Smooth muscle cell (in vitro differentiated cells): Measurements from ENCODE around the gene HECW1. TPM values are rescaled to one million over a fixed set of nuclear protein-coding genes. Genes with fewer than 3 reads are reported as not detected.

Experiments used
- DNase-seq: peaks from one replicate; lab custom pipeline; 2025; ENCODE audit not compliant: unreplicated experiment; lab: John Stamatoyannopoulos, UW
- H2AFZ ChIP-seq: fragments of 200-600 bp; sonication (generic); 2 replicates; pipeline ENCODE4 v1.6.0; 2016; ENCODE audit warnings: antibody characterized with exemption, low read depth, mild to moderate bottlenecking
- H3F3A ChIP-seq: fragments of 200-600 bp; sonication (generic); 2 replicates; pipeline ENCODE4 v1.6.0; 2017; ENCODE audit warnings: antibody characterized with exemption, low read depth
- H3K27ac ChIP-seq: fragments of 200-600 bp; sonication (generic); 2 replicates; pipeline ENCODE4 v1.5.1; 2016; ENCODE audit warnings: low read depth, mild to moderate bottlenecking
- H3K27me3 ChIP-seq: fragments of 200-600 bp; sonication (generic); 2 replicates; pipeline ENCODE4 v1.6.1; 2016; ENCODE audit warnings: low read depth, mild to moderate bottlenecking
- H3K36me3 ChIP-seq: fragments of 200-600 bp; sonication (generic); 2 replicates; pipeline ENCODE4 v1.5.1; 2016; ENCODE audit warnings: low read depth
- H3K4me1 ChIP-seq: fragments of 200-600 bp; sonication (generic); 2 replicates; pipeline ENCODE4 v1.5.1; 2016; ENCODE audit warnings: low read depth
- H3K4me2 ChIP-seq: fragments of 200-600 bp; sonication (generic); 2 replicates; pipeline ENCODE4 v1.6.0; 2016; ENCODE audit warnings: mild to moderate bottlenecking
- H3K4me3 ChIP-seq: fragments of 200-600 bp; sonication (generic); 2 replicates; pipeline ENCODE4 v1.5.1; 2016; ENCODE audit warnings: mild to moderate bottlenecking
- H3K79me2 ChIP-seq: fragments of 200-600 bp; sonication (generic); 2 replicates; pipeline ENCODE4 v1.6.0; 2016; ENCODE audit warnings: low read depth, mild to moderate bottlenecking
- H3K9ac ChIP-seq: fragments of 200-600 bp; sonication (generic); 2 replicates; pipeline ENCODE4 v1.6.0; 2016; ENCODE audit warnings: low read depth
- H3K9me3 ChIP-seq: fragments of 200-600 bp; sonication (generic); replicated peaks from 2 replicates; pipeline ENCODE4 v1.5.1; 2016; ENCODE audit warnings: low read depth
- H4K20me1 ChIP-seq: fragments of 200-600 bp; sonication (generic); 2 replicates; pipeline ENCODE4 v1.6.0; 2016; ENCODE audit warnings: low read depth
- WGBS: methylation state at CpG from one replicate; pipeline ENCODE4 v1.1.7; 2016; ENCODE audit warnings: low lambda C conversion rate; 5-methylcytosine and 5-hydroxymethylcytosine counted together
- polyA plus RNA-seq: library from polyadenylated mRNA; unstranded; fragments of >200 nt; fragmentation: Nextera tagmentation; extraction: Ambion mirVana; gene quantifications from 2 replicates; pipeline ENCODE4 v1.2.1, GENCODE V29; 2016
- total RNA-seq: library from RNA; depleted of rRNA; stranded (reverse); fragments of >200 nt; gene quantifications from 2 replicates; pipeline ENCODE4 v1.2.3, GENCODE V29; 2014
- TF ChIP-seq, protein P1 (sequence below): fragments of 200-600 bp; sonication (generic); IDR thresholded peaks from 2 replicates; pipeline ENCODE4 v1.5.1; 2017; ENCODE audit warnings: borderline replicate concordance, mild to moderate bottlenecking, antibody characterized with exemption; ENCODE audit not compliant: insufficient read depth, poor library complexity, severe bottlenecking

The HECW1 gene
- total and polyA plus RNA-seq, 2 experiments from 2014 or later, result 0.09 to 0.49 TPM

DNA sequence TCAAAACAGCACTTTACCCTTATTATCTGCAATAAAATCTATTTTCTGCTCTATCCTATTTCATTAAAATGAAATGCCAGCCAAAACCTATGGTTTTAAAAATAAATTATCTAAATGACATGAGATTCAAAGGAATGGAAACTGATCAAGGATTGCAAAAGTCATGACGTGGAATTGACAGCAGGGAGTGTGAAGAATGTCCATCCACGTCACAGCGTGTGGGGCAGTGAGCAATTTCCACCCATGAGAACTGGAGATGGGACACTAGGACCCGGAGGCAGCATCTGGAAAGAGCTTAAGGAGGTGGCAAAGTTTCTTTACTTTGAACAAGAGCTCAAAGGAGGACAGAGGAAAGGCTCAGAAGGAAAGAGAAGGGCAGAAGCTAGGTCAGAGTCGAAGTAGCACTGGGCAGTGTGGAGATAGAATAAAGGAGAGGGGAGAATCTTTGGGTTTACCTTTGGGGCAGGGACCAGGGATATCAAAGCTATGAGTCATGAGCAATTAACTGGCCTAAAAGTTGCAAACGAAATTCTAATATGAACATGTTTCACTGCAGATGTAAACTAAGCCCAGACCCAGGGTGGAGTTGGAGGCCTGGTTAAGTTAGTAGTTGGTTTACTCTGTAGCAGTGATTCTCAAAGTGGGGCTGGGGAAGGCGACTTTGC, 445.5 kb downstream of the HECW1 start:
- no peaks in the 10 kb centered on the region for H3F3A ChIP-seq
- no peak for DNase-seq
- 84% methylated on average over 7 of the region's 7 CpGs for WGBS
- H3K4me2 ChIP-seq, result no peak overlapping the region
- H3K4me3 ChIP-seq, result no peak overlapping the region
- no peak overlapping the region for H3K27ac ChIP-seq
- no peaks in the 10 kb centered on the region for H3K9me3 ChIP-seq
- H2AFZ ChIP-seq, result no peak overlapping the region
- H3K4me1 ChIP-seq, result no peaks in the 10 kb centered on the region
- H3K36me3 ChIP-seq, result no peaks in the 10 kb centered on the region
- H3K79me2 ChIP-seq, result no peaks in the 10 kb centered on the region
- TF ChIP-seq, protein P1, sequence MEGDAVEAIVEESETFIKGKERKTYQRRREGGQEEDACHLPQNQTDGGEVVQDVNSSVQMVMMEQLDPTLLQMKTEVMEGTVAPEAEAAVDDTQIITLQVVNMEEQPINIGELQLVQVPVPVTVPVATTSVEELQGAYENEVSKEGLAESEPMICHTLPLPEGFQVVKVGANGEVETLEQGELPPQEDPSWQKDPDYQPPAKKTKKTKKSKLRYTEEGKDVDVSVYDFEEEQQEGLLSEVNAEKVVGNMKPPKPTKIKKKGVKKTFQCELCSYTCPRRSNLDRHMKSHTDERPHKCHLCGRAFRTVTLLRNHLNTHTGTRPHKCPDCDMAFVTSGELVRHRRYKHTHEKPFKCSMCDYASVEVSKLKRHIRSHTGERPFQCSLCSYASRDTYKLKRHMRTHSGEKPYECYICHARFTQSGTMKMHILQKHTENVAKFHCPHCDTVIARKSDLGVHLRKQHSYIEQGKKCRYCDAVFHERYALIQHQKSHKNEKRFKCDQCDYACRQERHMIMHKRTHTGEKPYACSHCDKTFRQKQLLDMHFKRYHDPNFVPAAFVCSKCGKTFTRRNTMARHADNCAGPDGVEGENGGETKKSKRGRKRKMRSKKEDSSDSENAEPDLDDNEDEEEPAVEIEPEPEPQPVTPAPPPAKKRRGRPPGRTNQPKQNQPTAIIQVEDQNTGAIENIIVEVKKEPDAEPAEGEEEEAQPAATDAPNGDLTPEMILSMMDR, result no peak
- H3K9ac ChIP-seq, result no peak overlapping the region
- H3K27me3 ChIP-seq, result no peaks in the 10 kb centered on the region
- no peaks in the 10 kb centered on the region for H4K20me1 ChIP-seq

DNA sequence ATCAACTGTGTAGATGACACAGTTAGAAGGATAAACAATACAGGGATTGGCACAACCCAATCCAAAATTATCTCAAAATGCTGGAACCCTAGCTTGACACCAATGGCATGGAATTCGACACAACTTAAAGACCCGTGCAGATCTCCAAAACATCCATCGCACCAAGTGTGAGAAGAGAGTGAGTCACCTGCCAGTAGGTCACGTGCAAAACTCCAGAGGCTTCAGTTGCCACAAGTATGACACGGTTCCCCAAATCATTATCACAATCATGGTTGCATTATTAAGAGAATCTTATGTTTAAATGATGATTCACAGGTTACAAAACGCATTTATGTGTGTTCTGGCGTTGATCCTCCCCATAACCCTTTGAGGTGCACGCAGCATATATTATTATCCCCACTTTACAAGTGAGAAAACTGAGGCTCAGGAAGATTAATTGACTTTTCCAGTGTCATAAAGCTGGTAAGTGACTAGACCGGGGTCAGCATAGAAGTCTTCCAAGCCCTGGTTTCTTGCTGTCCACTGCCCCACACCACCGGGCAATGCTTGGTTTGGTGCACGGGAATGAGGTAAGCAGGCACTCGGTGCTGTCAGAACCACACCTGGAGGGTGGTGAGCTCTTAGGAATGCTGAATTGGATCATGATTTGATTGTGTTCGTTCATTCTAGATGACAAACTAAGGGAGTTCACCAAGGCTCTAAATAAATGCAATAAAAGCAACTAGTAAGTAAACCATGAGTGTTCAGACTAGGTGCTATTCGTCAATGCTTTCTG, 446.9 kb downstream of the HECW1 start:
- no peak for DNase-seq
- WGBS, result 91% methylated on average over 14 of the region's 14 CpGs
- no peaks in the 10 kb centered on the region for H3K9me3 ChIP-seq

DNA sequence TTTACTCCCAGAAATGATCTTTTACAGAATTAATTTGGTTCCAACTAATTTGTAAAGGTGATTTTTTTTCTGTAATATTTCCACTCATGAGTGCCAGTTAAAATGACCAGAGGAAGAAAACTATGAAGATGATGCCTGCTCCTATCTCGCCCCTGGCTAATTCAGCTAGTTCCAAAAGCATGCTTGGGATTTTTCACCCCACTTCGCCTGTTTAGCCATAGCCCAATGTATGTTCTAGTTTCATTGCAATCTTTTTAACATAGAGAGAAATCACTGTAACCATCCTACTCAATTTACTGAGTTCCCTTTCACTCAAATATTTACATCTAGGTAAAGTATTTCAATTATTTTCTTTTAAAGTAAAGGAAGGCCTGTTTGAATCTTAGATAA, 447.5 kb downstream of the HECW1 start:
- TF ChIP-seq, protein P1, result no peak
- H3K36me3 ChIP-seq, result no peaks in the 10 kb centered on the region
- H3K79me2 ChIP-seq, result no peaks in the 10 kb centered on the region
- DNase-seq, result no peak
- no peak overlapping the region for H3K4me3 ChIP-seq
- no peak overlapping the region for H3K9ac ChIP-seq
- H3K9me3 ChIP-seq, result no peaks in the 10 kb centered on the region
- H3K27me3 ChIP-seq, result no peaks in the 10 kb centered on the region
- no peak overlapping the region for H3K27ac ChIP-seq
- no peak overlapping the region for H3K4me2 ChIP-seq
- no peaks in the 10 kb centered on the region for H3F3A ChIP-seq
- no peaks in the 10 kb centered on the region for H3K4me1 ChIP-seq
- H2AFZ ChIP-seq, result no peak overlapping the region
- 84% methylated on average over 2 of the region's 2 CpGs for WGBS
- no peaks in the 10 kb centered on the region for H4K20me1 ChIP-seq

More for the DNA sequence above, 446.9 kb downstream of the HECW1 start:
- Histone ChIP-seq H3K79me2 (no peaks in the 10 kb centered on the region), H3K4me2 (no peak overlapping the region), H3K4me3 (no peak overlapping the region), H2AFZ (no peak overlapping the region), H3F3A (no peaks in the 10 kb centered on the region), H3K4me1 (no peaks in the 10 kb centered on the region), H3K36me3 (no peaks in the 10 kb centered on the region), H4K20me1 (no peaks in the 10 kb centered on the region), H3K27ac (no peak overlapping the region), H3K27me3 (no peaks in the 10 kb centered on the region), H3K9ac (no peak overlapping the region)
- TF ChIP-seq, protein P1, result no peak
